GM15510 (cell line): ENCODE measurements around the gene STXBP5L.

Experiments used
- POLR2A ChIP-seq: IDR thresholded peaks from 3 replicates; pipeline ENCODE4 v1.6.1; 2011; ENCODE audit warnings: borderline replicate concordance; ENCODE audit not compliant: insufficient read length; ENCODE audit errors: extremely low read depth

Gene STXBP5L

DNA sequence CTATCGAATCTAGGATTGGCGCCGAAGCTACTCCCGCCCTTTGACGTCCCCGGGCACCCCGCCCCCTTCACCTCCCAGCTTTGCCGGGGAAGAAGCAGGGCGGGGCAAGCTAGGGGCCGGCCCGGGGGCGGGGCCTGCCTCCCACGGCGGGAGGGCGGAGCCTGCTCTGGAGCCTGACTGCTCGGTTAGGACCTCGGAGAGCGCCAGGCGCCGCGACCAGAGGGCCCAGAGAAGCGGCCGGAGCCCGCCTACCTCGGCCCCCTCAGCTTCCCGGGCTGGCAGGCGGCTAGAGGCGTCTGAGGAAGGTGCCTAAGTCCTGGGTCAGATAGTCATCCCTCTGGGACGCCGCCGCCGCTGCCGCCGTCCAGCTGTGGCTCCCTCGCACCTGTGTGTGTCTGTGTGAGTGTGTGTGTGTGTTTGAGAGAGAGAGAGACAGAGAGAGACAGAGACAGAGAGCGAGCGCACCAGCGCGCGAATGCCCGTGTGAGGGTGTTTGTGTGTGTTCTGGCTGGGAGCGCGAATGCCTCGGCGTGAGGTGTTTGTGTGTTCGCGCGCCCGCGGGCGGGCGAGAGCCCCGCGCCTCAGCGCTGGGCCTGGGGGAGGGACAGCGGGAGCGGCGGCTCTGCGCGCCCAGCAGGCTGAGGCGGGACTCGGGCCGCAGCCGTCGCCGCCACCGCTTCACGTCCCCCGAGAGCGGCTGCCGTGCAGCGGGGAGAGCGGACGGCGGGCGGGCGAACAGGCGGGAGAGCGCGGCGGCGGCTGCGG, at the start of gene STXBP5L:
Gene STXBP5L, plus strand, starts transcription at position 176 of the 765 bp plus-strand sequence. CDS start 1,374 bp downstream, outside the sequence.
- no peak for TF ChIP-seq POLR2A

GRCh38 chr3:120858521-120858920, 49.5 kb upstream of the STXBP5L start:
- no peak for TF ChIP-seq POLR2A

- no peak for TF ChIP-seq POLR2A
These were observed 43.5 kb upstream of the STXBP5L start for GRCh38 chr3:120864541-120864940.

DNA sequence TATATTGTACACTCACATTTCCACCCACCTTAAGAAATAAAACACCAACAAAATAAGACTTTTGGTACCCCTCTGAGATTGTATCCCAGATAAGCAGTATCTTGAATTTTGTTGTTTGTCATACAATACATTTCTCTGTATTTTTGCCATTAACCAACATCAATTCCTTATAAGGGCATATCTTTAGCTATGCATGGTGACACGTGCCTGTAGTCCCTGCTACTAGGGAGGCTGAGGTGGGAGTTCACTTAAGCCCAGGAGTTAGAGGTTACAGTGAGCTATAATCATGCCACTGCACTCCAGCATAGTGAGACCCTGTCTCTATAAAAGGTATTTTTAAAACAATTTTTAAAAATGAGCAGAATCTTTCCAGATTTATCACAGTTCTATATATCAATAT, 32.5 kb upstream of the STXBP5L start:
- no peak for TF ChIP-seq POLR2A

DNA sequence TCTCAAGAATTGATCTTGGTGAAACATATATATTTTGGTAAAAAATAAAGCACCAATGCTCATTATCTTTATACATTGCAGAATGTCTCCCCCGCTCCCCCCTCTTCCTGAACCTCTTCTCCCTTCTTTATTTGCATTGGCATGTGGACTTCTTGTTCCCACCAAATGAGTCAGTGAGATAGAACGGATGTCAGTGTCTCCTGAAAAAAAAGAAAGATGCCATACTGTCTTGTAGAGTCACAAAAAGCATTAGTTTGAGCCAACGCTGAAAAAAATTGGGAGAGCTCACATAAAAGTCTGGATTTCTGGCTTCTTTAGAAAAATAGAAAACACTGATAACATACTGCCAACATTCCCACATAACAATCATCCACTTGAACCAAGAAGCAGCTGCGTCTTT, 32.0 kb upstream of the STXBP5L start:
- TF ChIP-seq POLR2A = no peak

DNA sequence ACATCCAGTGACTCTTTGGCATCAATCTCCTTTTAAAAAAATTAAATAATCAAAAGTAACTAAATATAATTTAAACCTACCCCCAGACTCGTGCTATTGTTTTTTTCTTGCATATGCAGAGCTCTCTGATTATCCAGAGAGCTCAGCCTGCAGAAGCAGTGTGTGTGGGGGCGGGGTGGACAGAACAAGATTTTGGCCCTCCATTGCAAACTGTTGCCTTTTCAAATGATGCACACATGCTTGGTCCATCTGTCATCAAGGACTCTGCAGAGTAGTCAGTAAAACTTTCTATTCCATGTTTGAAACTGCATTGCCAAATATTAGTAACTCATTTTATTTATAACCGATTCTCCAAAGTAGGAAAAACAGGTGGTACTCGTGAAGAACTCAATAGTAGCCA, 28.6 kb upstream of the STXBP5L start:
- TF ChIP-seq POLR2A = no peak

GRCh38 chr3:120892921-120893320, 15.1 kb upstream of the STXBP5L start:
- no peak for TF ChIP-seq POLR2A

DNA sequence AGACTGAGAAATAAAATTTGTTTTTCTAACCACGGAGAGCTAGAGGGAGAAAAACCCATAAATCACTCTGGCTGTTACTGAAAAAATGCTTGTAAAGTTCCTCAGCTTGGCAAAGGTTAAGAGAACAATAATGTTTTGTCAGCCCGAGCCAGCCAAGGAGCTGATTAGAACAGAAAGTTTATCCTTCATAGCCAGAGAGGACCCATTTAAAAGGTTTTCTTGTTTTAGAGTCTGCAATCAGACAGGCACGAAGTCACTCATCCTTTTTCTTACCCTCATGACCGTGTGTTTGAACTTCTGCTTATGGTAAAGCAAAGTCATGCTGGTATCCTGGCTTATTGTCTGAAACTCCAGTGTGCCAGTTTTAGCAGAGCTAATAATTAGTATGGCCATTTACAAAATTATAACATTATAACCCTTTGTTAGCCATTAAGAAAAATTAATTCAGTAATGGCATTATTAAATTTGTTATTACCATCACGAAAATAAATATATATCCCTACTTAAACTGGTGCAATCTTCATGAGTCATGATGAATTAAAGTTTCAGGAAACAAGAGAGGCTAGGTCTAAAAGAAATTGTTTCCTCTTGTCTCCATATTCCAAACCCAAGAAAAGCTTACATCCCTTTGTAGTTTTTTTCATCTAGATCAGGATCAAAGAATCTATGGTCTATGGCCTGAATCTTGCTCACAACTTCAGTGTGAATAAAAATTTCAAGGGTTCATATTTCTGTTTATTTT, 13.5 kb upstream of the STXBP5L start:
- TF ChIP-seq POLR2A = no peak

DNA sequence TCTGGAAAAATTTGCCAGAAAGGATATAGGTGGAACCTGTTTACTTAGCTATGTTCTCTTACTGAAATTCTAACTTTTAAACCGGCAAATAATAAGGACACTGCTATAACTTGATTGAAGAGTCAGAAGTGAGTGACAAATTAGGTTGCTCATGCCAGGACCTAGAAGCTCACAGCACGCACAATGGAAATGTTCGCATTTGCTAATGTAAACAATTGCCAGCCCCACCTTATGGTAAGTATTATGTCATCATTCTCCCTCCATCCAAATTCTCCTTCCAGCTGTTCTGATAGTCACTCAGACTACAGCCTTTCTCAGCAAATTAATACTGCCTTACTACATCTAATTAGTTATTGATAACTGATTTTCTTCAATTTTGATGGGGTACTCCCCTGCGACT, 4.8 kb upstream of the STXBP5L start:
- TF ChIP-seq POLR2A = no peak

DNA sequence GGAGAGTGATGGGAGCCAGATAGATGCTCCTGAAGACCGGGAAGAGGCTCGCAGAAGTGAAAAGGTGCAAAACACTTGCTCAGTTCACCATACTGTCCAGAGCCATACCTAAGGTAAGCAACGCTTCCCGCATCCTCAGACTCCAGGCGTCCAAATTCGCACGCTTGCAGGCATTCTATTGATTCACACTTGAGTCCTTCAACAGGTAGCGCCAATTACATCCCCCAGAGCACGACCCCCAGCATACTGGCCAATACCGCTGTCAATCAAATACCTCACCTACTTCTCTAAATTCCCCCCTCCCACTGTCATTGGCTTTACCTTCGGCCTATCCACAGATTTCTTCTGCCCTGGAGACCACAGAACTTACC, 361 bp upstream of the STXBP5L start:
- no peak for TF ChIP-seq POLR2A

DNA sequence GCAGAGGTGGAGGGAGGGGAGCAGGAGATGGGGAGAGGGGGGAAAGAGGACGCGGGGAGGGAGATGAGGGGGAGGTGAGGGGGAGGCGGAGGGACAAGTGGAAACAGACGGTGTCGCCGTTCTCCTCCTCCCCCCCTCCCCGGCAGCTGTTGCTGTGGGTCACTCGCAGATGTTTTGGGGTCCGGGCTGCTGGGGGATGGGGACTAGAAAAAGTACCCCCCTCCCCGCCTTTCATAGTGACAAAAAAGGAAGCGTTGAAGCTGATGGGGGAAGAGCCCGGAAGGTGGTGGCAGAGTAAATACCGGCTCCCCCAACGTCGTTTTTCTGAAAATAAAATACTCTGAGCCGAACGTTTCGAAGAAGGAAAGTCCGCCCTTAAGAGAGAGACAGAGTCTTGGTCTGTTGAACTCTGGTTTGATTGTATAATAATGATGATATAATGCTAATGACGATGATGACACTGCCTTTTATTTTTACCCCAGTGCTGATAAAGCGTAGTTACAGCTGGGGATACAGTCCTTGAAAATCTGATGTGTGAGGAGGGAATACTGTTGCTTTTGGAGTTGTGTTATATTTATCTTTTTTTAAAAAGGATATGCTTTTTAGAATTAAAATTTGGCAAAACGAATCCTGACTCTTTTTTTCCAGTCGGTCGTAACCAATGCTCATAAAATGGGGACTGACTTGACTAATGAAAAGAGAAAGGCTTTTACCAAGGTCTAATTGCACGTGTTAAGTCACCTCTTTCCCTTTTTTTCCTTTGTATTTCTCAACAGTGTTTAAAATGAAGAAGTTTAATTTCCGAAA, 993 bp downstream of the STXBP5L start:
- TF ChIP-seq POLR2A = no peak

GRCh38 chr3:120909602-120909878, 1.5 kb downstream of the STXBP5L start:
- TF ChIP-seq POLR2A = no peak

DNA sequence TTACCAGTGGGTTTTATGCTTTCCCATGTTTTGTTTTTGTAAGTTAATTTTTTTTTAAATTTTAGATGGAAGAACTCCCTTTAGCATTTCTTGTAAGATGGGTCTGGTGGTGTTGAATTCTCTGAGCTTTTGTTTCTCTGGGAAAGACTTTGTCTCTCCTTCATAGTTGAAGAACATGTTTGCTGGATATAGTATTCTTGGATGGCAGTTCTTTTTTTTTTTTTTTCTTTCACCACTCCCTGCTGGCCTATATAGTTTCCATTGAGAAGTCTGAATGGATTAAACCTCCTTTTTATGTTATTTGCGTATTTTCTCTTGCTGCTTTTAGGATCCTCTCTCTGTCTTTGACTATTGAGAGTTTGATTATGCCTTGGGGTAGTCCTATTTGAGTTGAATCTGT, 18.1 kb downstream of the STXBP5L start:
- no peak for TF ChIP-seq POLR2A

- no peak for TF ChIP-seq POLR2A
These were observed 21.0 kb downstream of the STXBP5L start for GRCh38 chr3:120928991-120929390.

DNA sequence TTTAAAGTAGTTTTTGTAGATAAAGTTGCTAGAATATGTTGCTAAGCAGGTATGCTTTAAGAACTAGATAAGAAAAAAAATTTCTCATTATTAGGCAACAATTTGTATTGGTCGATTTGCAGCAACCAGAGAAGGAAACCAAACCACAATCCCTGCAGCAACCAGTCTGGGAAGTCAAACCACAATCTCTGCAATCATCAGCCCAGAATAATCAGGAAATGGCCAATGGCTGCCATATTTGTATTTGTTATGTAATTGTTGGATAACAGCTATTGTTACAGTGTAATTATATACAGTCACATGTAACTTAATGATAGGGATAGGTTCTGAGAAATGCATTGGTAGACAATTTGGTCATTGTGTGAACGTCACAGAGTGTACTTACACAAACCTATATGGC, 23.6 kb downstream of the STXBP5L start:
- TF ChIP-seq POLR2A = no peak
